HCT116 (cell line): ENCODE data around the gene PRL.

Experiments used
- CTCF ChIP-seq, 3 experiments: fragments of 200-600 bp in 1 of 3; sonication (generic) in 1 of 3; IDR thresholded peaks in 2 of 3; conservative IDR thresholded peaks in 1 of 3; 2 replicates each; pipeline ENCODE4 v1.5.1; 2012 to 2017; ENCODE audit warnings: low read depth in 2 of 3, low read length in 2 of 3, antibody characterized with exemption in 1 of 3, borderline replicate concordance in 1 of 3, control low read depth in 1 of 3, mild to moderate bottlenecking in 1 of 3, mixed read lengths in 1 of 3, mixed run types in 1 of 3, moderate library complexity in 1 of 3; ENCODE audit not compliant: insufficient read depth in 1 of 3
- ELF1 ChIP-seq: IDR thresholded peaks from 2 replicates; pipeline ENCODE4 v1.6.1; 2012; ENCODE audit warnings: low read depth, borderline replicate concordance
- EZH2 ChIP-seq: fragments of 200-600 bp; sonication (generic); IDR thresholded peaks from 2 replicates; pipeline ENCODE4 v1.6.1; 2017; ENCODE audit warnings: antibody characterized with exemption, mixed run types
- EZH2phosphoT487 ChIP-seq: fragments of 200-600 bp; IDR thresholded peaks from 2 replicates; pipeline ENCODE4 v1.6.1; 2018; ENCODE audit warnings: antibody characterized with exemption, borderline replicate concordance
- JUND ChIP-seq: IDR thresholded peaks from 2 replicates; pipeline ENCODE4 v1.6.1; 2012
- MAX ChIP-seq: IDR thresholded peaks from 2 replicates; pipeline ENCODE4 v1.6.1; 2012
- REST ChIP-seq: IDR thresholded peaks from 2 replicates; pipeline ENCODE4 v1.6.1; 2012; ENCODE audit warnings: low read depth
- SP1 ChIP-seq: IDR thresholded peaks from 2 replicates; pipeline ENCODE4 v1.6.1; 2012; ENCODE audit warnings: low read depth
- YY1 ChIP-seq: IDR thresholded peaks from 2 replicates; pipeline ENCODE4 v1.6.1; 2011; ENCODE audit warnings: low read length, low read depth, moderate library complexity, mild to moderate bottlenecking; ENCODE audit not compliant: insufficient replicate concordance; ENCODE audit errors: extremely low read depth

GRCh38 chr6:22296067-22296466 is 769 bp downstream of the PRL start:
- TF ChIP-seq ELF1 = no peak
- no peak for TF ChIP-seq CTCF (IDR thresholded peaks at IDR 0.05 in 2 of 3, conservative IDR thresholded peaks at IDR 0.05 in 1 of 3; ENCODE audit: borderline replicate concordance in 1 of 3, insufficient read depth in 1 of 3, low read depth in 2 of 3, low read length in 2 of 3)
- TF ChIP-seq SP1 = no peak
- no peak for TF ChIP-seq EZH2phosphoT487
- TF ChIP-seq REST = no peak
- TF ChIP-seq EZH2 = no peak
- no peak for TF ChIP-seq YY1
- no peak for TF ChIP-seq MAX
- TF ChIP-seq JUND = no peak
